Stomach smooth muscle (tissue), 2 donors: ENCODE measurements around the gene ALPK1.

Experiments used
- H3K27ac ChIP-seq: one replicate; pipeline ENCODE4 v1.7.0; 2013; ENCODE audit warnings: mild to moderate bottlenecking, low read length, inconsistent platforms
- H3K27me3 ChIP-seq, 2 donors: one replicate each; pipeline ENCODE4 v1.7.0; 2013; ENCODE audit warnings: low read length in 2 of 2; ENCODE audit not compliant: insufficient read depth in 2 of 2, control insufficient read depth in 1 of 2
- H3K36me3 ChIP-seq, 2 donors: one replicate each; pipeline ENCODE4 v1.7.0; 2013; ENCODE audit warnings: low read length in 2 of 2; ENCODE audit not compliant: control insufficient read depth in 2 of 2, insufficient read depth in 2 of 2
- H3K4me1 ChIP-seq: one replicate; pipeline ENCODE4 v1.7.0; 2013; ENCODE audit warnings: low read length; ENCODE audit not compliant: control insufficient read depth, insufficient read depth
- H3K4me3 ChIP-seq, 2 donors: one replicate each; pipeline ENCODE4 v1.7.0; 2013; ENCODE audit warnings: low read length in 2 of 2
- H3K9ac ChIP-seq, 2 donors: one replicate each; pipeline ENCODE4 v1.7.0; 2013; ENCODE audit warnings: low read length in 2 of 2, mild to moderate bottlenecking in 1 of 2
- H3K9me3 ChIP-seq, 2 donors: one replicate each; pipeline ENCODE4 v1.7.0; 2013; ENCODE audit warnings: low read length in 2 of 2; ENCODE audit not compliant: control insufficient read depth in 2 of 2
- donor health status: healthy.
- donor health status: Pancreatic carcinoma.

The ALPK1 gene

GRCh38 chr4:112381996-112382692 lies 85.0 kb downstream of the ALPK1 start:
- no peaks in the 10 kb centered on the region for H3K27me3 ChIP-seq
- no peaks in the 10 kb centered on the region for H3K4me1 ChIP-seq
- H3K9ac ChIP-seq: no peak overlapping the region
- H3K9me3 ChIP-seq: no peaks in the 10 kb centered on the region
- no peaks in the 10 kb centered on the region for H3K36me3 ChIP-seq
- no peak overlapping the region for H3K4me3 ChIP-seq
- no peak overlapping the region for H3K27ac ChIP-seq

DNA sequence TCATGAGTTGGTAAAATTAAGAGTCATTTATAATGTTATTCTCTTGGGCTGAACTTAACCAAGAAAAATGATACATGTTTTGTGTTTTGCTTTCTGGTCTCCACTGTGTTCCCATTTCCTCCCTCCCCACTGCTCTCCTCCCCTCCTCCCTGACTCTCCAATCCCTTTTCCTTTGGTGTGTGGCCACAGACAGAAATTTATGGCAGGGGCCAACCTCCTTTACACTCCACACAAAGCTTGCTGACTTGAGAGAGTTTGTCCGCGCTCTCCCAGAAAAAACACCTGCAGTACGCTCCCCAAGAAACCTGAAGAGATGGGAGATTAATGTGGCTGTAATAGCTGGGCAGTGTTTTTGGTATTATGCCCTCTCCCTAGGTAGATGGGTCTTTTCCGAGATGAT lies 88.9 kb downstream of the ALPK1 start:
- Histone ChIP-seq H3K9ac (no peak overlapping the region), H3K4me1 (no peaks in the 10 kb centered on the region), H3K36me3 (no peaks in the 10 kb centered on the region), H3K4me3 (no peak overlapping the region), H3K27me3 (no peaks in the 10 kb centered on the region), H3K27ac (no peak overlapping the region), H3K9me3 (no peaks in the 10 kb centered on the region)

DNA sequence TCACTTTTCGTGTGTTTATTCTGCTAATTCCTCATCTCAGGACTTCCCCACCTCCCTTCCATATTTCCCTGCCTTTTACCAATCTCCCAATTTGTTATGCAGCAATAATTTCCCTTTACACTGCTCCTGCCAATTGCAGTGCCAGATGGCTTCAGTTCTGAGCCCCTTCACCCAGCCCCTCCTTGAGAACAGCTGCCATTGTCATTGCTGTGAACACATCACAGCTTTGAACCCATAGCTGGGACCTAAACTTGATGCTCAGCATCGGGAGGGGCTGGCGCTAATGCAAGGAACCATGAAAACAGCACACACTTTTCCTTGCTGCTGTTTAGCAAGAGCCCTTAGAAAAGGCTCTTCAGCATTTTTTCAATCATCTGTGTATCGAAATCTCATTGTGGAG lies 104.9 kb downstream of the ALPK1 start:
- Histone ChIP-seq H3K4me1 (no peaks in the 10 kb centered on the region), H3K4me3 (no peak overlapping the region), H3K9me3 (no peaks in the 10 kb centered on the region), H3K27me3 (no peaks in the 10 kb centered on the region), H3K9ac (no peak overlapping the region), H3K36me3 (peaks cover 0 to 2% of the 10 kb centered on the region in 2 donors), H3K27ac (no peak overlapping the region)

GRCh38 chr4:112403101-112403945 lies 106.2 kb downstream of the ALPK1 start:
- H3K4me3 ChIP-seq: no peak overlapping the region
- peaks cover 0 to 2% of the 10 kb centered on the region in 2 donors for H3K36me3 ChIP-seq
- H3K9me3 ChIP-seq: no peaks in the 10 kb centered on the region
- H3K27me3 ChIP-seq: no peaks in the 10 kb centered on the region
- H3K27ac ChIP-seq: no peak overlapping the region
- H3K9ac ChIP-seq: no peak overlapping the region
- no peaks in the 10 kb centered on the region for H3K4me1 ChIP-seq

GRCh38 chr4:112410364-112410763 lies 113.2 kb downstream of the ALPK1 start:
- no peaks in the 10 kb centered on the region for H3K9me3 ChIP-seq
- no peaks in the 10 kb centered on the region for H3K4me1 ChIP-seq
- H3K9ac ChIP-seq: no peak overlapping the region
- no peak overlapping the region for H3K4me3 ChIP-seq
- peaks cover 0 to 3% of the 10 kb centered on the region in 2 donors for H3K36me3 ChIP-seq
- H3K27ac ChIP-seq: no peak overlapping the region
- no peaks in the 10 kb centered on the region for H3K27me3 ChIP-seq

- Histone ChIP-seq H3K9me3 (no peaks in the 10 kb centered on the region), H3K36me3 (peaks cover 0 to 3% of the 10 kb centered on the region in 2 donors), H3K4me3 (no peak overlapping the region), H3K27ac (no peak overlapping the region), H3K9ac (no peak overlapping the region), H3K27me3 (no peaks in the 10 kb centered on the region), H3K4me1 (no peaks in the 10 kb centered on the region)
Measured at GRCh38 chr4:112410804-112411203, 113.6 kb downstream of the ALPK1 start.

DNA sequence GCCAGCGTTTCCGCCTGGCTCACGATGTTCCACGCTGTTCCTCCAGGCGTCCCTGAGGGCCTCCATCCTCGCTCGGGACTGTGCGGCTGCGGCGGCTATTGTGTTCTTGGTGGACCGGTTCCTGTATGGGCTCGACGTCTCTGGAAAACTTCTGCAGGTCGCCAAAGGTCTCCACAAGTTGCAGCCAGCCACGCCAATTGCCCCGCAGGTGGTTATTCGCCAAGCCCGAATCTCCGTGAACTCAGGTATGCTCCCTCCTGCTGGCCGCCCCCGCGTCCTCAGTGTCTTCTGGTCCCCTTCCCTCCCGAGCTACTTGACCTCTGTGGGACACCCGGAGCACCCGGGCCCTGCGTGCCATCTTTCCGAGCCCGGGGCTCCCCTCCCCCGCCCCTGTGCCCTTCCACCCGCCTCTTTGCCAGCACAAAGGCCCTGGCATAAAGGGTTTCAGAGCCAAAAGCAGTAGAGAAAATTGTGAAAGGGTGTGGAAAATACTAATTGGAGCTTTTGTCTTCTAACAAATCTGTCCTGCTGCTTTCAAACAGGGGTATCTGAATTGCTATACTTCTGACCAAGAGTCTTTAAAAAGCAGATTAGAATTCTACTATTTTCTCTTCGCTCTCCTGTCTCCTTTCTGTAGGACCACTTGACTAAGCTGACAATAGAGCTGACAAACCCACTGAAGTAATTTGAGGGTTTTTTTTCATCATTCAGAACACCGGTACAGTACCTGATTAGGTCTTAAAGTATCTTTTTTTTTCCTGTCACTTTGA lies 114.8 kb downstream of the ALPK1 start:
- Histone ChIP-seq H3K9ac (no peak overlapping the region), H3K27ac (no peak overlapping the region), H3K27me3 (no peaks in the 10 kb centered on the region), H3K36me3 (peaks cover 0 to 3% of the 10 kb centered on the region in 2 donors), H3K9me3 (no peaks in the 10 kb centered on the region), H3K4me1 (no peaks in the 10 kb centered on the region), H3K4me3 (no peak overlapping the region)

GRCh38 chr4:112416464-112416863 lies 119.3 kb downstream of the ALPK1 start:
- Histone ChIP-seq H3K36me3 (peaks cover 0 to 3% of the 10 kb centered on the region in 2 donors), H3K27ac (no peak overlapping the region), H3K9me3 (no peaks in the 10 kb centered on the region), H3K4me1 (no peaks in the 10 kb centered on the region), H3K27me3 (no peaks in the 10 kb centered on the region), H3K9ac (no peak overlapping the region), H3K4me3 (no peak overlapping the region)

- Histone ChIP-seq H3K27me3 (no peaks in the 10 kb centered on the region), H3K27ac (no peak overlapping the region), H3K4me3 (no peak overlapping the region), H3K36me3 (peaks cover 0 to 3% of the 10 kb centered on the region in 2 donors), H3K9me3 (no peaks in the 10 kb centered on the region), H3K9ac (no peak overlapping the region), H3K4me1 (no peaks in the 10 kb centered on the region)
Measured at GRCh38 chr4:112418092-112418491, 120.9 kb downstream of the ALPK1 start.

DNA sequence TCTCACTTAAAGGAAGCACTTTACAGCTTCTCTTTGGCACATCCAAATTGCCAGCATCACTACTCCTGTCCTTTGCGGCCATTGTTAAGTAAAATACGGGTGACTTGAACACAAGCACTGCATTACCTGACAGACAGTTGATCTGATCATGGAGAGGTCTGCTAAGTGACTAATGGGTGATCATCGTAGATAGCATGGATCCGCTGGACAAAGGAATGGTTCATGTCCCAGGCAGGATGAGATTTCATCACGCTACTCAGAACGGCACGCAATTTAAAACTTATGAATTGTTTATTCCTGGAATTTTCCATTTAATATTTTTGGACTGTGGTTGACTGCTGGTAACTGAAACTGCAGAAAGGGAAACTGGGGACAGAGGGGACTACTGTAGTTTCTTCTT lies 124.7 kb downstream of the ALPK1 start:
- peaks cover 0 to 3% of the 10 kb centered on the region in 2 donors for H3K36me3 ChIP-seq
- no peak overlapping the region for H3K9ac ChIP-seq
- H3K9me3 ChIP-seq: no peaks in the 10 kb centered on the region
- no peak overlapping the region for H3K27ac ChIP-seq
- H3K27me3 ChIP-seq: no peaks in the 10 kb centered on the region
- no peak overlapping the region for H3K4me3 ChIP-seq
- H3K4me1 ChIP-seq: no peaks in the 10 kb centered on the region
